ENCODE data around the gene EPB41L4B. TPM values are rescaled to one million over a fixed set of nuclear protein-coding genes. Genes with fewer than 3 reads are reported as not detected.

Gene EPB41L4B
- total and polyA plus RNA-seq, 2 of the 4 experiments (the other 2 are of a cell fraction): 0.36 to 0.54 TPM

DNA sequence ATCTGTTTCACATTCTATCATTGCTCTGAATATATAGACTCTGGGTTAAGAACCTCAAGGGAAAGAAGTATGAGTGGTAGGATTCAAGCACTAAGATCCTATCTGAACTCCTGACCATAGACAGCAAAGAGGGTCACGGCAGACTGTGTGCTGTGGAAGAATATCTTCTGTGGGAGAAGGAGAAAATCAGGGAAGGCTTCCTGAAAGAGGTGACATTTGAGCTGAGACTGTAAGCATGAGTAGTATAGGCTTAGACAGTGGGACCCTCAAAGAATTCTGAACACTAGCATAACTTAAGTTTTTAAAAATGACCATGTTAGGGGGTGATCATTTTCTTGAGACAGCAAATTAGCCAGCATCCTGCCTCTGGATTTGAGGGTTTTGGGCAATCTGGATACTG lies 157.7 kb downstream of the EPB41L4B start:
- H2AK9ac ChIP-seq (replicated peaks; ENCODE audit: low read depth, low read length, poor library complexity): no peak overlapping the region
- H3K27ac ChIP-seq (ENCODE audit: insufficient read depth, low read length): no peak overlapping the region
- no peak for DNase-seq
- no peak overlapping the region for H3K14ac ChIP-seq (replicated peaks; ENCODE audit: low read depth, low read length)
- H2BK5ac ChIP-seq (ENCODE audit: low read depth, low read length, poor library complexity, severe bottlenecking): no peak overlapping the region
- no peak overlapping the region for H3K4me3 ChIP-seq (ENCODE audit: insufficient read depth, low read depth, low read length)
- POLR2A ChIA-PET (ENCODE audit: unreplicated experiment): no interaction called here
- in situ Hi-C loops (cut with MboI; ENCODE audit: low sequenced_read_pairs): loop anchor here (10.0 kb wide), 1 partner anchor 58 kb away; no protein-coding TSS in a partner anchor
- no peak overlapping the region for H3K9ac ChIP-seq (ENCODE audit: low read depth, low read length)
- H2BK15ac ChIP-seq (ENCODE audit: low read depth, low read length): no peak overlapping the region
- no peak overlapping the region for H3K4me2 ChIP-seq (ENCODE audit: low read depth, low read length)
- no peak overlapping the region for H2AK5ac ChIP-seq (ENCODE audit: low read depth, low read length)
- ATAC-seq (ENCODE audit: low read depth): no peak
- no peaks in the 10 kb centered on the region for H3K9me1 ChIP-seq (ENCODE audit: insufficient read depth, low read length)
- H3K9me3 ChIP-seq (ENCODE audit: control insufficient read depth, insufficient read depth, low read length): peaks cover 2% of the 10 kb centered on the region
- no peak overlapping the region for H4K91ac ChIP-seq (ENCODE audit: insufficient read depth, low read depth, low read length)
- no peak overlapping the region for H4K8ac ChIP-seq (ENCODE audit: low read depth in 2 of 2, low read length in 2 of 2)
- H3K56ac ChIP-seq (ENCODE audit: extremely low read depth, insufficient read depth, low read length): no peak overlapping the region
- BruUV-seq (replicated peaks): no TSS peak
- no peak overlapping the region for H2BK120ac ChIP-seq (ENCODE audit: low read depth, low read length)
- H3K4ac ChIP-seq (ENCODE audit: low read depth, low read length): no peak overlapping the region
- H3K4me1 ChIP-seq (ENCODE audit: control insufficient read depth, insufficient read depth, low read length): no peaks in the 10 kb centered on the region
- H3K27me3 ChIP-seq (ENCODE audit: control insufficient read depth, insufficient read depth, low read length): peaks cover 43% of the 10 kb centered on the region
- no peak overlapping the region for H3K23ac ChIP-seq (ENCODE audit: low read depth, low read length)
- H3K79me1 ChIP-seq (ENCODE audit: low read depth in 1 of 2, low read length in 2 of 2): no peaks in the 10 kb centered on the region
- H4K5ac ChIP-seq (ENCODE audit: low read depth, low read length): no peak overlapping the region
- CTCF ChIA-PET: no interaction called here
- H2BK20ac ChIP-seq (ENCODE audit: low read depth, low read length): no peak overlapping the region
- H2AFZ ChIP-seq (replicated peaks; ENCODE audit: low read length, poor library complexity): no peak overlapping the region
- H4K20me1 ChIP-seq (ENCODE audit: insufficient read depth, low read length): no peaks in the 10 kb centered on the region
- no peaks in the 10 kb centered on the region for H3K36me3 ChIP-seq (ENCODE audit: control insufficient read depth, insufficient read depth, low read length)
- TF ChIP-seq, protein P1, sequence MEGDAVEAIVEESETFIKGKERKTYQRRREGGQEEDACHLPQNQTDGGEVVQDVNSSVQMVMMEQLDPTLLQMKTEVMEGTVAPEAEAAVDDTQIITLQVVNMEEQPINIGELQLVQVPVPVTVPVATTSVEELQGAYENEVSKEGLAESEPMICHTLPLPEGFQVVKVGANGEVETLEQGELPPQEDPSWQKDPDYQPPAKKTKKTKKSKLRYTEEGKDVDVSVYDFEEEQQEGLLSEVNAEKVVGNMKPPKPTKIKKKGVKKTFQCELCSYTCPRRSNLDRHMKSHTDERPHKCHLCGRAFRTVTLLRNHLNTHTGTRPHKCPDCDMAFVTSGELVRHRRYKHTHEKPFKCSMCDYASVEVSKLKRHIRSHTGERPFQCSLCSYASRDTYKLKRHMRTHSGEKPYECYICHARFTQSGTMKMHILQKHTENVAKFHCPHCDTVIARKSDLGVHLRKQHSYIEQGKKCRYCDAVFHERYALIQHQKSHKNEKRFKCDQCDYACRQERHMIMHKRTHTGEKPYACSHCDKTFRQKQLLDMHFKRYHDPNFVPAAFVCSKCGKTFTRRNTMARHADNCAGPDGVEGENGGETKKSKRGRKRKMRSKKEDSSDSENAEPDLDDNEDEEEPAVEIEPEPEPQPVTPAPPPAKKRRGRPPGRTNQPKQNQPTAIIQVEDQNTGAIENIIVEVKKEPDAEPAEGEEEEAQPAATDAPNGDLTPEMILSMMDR (conservative IDR thresholded peaks at IDR 0.05; ENCODE audit: low read depth, low read length): no peak
- TF ChIP-seq POLR2A (IDR thresholded peaks at IDR 0.05; ENCODE audit: low read depth, low read length) (no peak), RFX5 (IDR thresholded peaks at IDR 0.05; ENCODE audit: low read depth, low read length) (no peak), CEBPB (IDR thresholded peaks at IDR 0.05; ENCODE audit: low read depth, low read length) (no peak), FOS (IDR thresholded peaks at IDR 0.05; ENCODE audit: low read depth, low read length) (no peak), RCOR1 (IDR thresholded peaks at IDR 0.05; ENCODE audit: insufficient replicate concordance, low read length) (no peak), ELK1 (IDR thresholded peaks at IDR 0.05; ENCODE audit: borderline replicate concordance, low read depth, low read length) (no peak), MAFK (IDR thresholded peaks at IDR 0.05; ENCODE audit: low read depth, low read length) (no peak), CHD1 (IDR thresholded peaks at IDR 0.05; ENCODE audit: low read depth, low read length) (no peak), SMC3 (IDR thresholded peaks at IDR 0.05; ENCODE audit: low read depth, low read length) (no peak), NFE2L2 (IDR thresholded peaks at IDR 0.05; ENCODE audit: low read depth, low read length) (no peak), MAZ (IDR thresholded peaks at IDR 0.05; ENCODE audit: borderline replicate concordance, low read depth, low read length) (no peak), MXI1 (IDR thresholded peaks at IDR 0.05; ENCODE audit: borderline replicate concordance, low read depth, low read length) (no peak), BHLHE40 (IDR thresholded peaks at IDR 0.05; ENCODE audit: low read depth, low read length) (no peak), RAD21 (IDR thresholded peaks at IDR 0.05; ENCODE audit: low read length) (no peak)
- TF ChIP-seq, protein P2, sequence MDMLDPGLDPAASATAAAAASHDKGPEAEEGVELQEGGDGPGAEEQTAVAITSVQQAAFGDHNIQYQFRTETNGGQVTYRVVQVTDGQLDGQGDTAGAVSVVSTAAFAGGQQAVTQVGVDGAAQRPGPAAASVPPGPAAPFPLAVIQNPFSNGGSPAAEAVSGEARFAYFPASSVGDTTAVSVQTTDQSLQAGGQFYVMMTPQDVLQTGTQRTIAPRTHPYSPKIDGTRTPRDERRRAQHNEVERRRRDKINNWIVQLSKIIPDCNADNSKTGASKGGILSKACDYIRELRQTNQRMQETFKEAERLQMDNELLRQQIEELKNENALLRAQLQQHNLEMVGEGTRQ (IDR thresholded peaks at IDR 0.05; ENCODE audit: low read depth, low read length): no peak
- dilution Hi-C loops (cut with HindIII; ENCODE audit: low sequenced_read_pairs, unreplicated experiment): no loop called here
- no peak overlapping the region for H3K18ac ChIP-seq (ENCODE audit: low read depth, low read length)
- WGBS, 2 experiments (ENCODE audit: extremely low coverage in 2 of 2, insufficient read length in 1 of 2): no CpG with 5 or more reads among the region's 1 CpG
- intact Hi-C loops (cut with micrococcal nuclease): no loop called here

All from IMR-90 (cell line).